DOHH2 (cell line): ENCODE results near the gene HMX3.

Source experiments
- EZH2phosphoT487 ChIP-seq: fragments of 200-600 bp; sonication (generic); IDR thresholded peaks from 2 replicates; pipeline ENCODE4 v1.6.1; 2017; ENCODE audit warnings: borderline replicate concordance, mild to moderate bottlenecking, antibody characterized with exemption, low read length, moderate library complexity, mixed read lengths
- TF ChIP-seq, protein P1 (sequence below): fragments of 200-600 bp; sonication (generic); IDR thresholded peaks from one replicate; pipeline ENCODE4 v1.5.1; 2014; ENCODE audit warnings: antibody characterized with exemption, mild to moderate bottlenecking, low read depth, low read length; ENCODE audit not compliant: poor library complexity, severe bottlenecking

DNA sequence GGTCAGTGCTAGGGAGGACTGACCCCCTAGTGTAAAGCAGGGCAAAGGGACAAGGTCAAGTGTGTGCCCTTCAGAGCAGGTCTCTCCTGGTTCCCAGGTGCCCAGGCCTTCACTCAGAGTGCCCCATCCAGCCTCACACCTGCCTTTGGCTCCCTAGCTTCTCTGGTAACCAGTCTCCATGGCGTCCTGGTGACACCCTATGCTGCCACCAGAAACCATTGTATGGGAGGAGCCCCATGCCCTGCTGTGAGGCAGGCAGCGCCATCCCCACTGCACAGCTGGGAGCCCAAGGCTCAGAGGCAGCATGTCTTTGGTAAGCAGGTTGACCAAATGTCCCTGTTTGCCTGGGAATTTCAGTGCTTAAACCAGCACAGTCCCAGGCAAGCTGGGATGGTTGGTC lies 33.1 kb upstream of the HMX3 start:
- TF ChIP-seq, protein P1, sequence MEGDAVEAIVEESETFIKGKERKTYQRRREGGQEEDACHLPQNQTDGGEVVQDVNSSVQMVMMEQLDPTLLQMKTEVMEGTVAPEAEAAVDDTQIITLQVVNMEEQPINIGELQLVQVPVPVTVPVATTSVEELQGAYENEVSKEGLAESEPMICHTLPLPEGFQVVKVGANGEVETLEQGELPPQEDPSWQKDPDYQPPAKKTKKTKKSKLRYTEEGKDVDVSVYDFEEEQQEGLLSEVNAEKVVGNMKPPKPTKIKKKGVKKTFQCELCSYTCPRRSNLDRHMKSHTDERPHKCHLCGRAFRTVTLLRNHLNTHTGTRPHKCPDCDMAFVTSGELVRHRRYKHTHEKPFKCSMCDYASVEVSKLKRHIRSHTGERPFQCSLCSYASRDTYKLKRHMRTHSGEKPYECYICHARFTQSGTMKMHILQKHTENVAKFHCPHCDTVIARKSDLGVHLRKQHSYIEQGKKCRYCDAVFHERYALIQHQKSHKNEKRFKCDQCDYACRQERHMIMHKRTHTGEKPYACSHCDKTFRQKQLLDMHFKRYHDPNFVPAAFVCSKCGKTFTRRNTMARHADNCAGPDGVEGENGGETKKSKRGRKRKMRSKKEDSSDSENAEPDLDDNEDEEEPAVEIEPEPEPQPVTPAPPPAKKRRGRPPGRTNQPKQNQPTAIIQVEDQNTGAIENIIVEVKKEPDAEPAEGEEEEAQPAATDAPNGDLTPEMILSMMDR: no peak
- no peak for TF ChIP-seq EZH2phosphoT487
